Adipocyte (in vitro differentiated cells): Measurements from ENCODE around the gene CCDC136.

Experiments
- DNase-seq: peaks from one replicate; pipeline ENCODE4 v3.0.0-alpha.2; 2015; ENCODE audit warnings: low read depth
- H3K27me3 ChIP-seq: replicated peaks from 2 replicates; pipeline ENCODE4 v1.7.0; 2013; ENCODE audit warnings: mild to moderate bottlenecking, low read length, moderate library complexity; ENCODE audit not compliant: control insufficient read depth, insufficient read depth
- H3K36me3 ChIP-seq: 2 replicates; pipeline ENCODE4 v1.7.0; 2013; ENCODE audit warnings: low read length, mild to moderate bottlenecking, moderate library complexity; ENCODE audit not compliant: control insufficient read depth, insufficient read depth, severe bottlenecking
- H3K4me1 ChIP-seq: 2 replicates; pipeline ENCODE4 v1.7.0; 2013; ENCODE audit warnings: mild to moderate bottlenecking, low read length, moderate library complexity; ENCODE audit not compliant: control insufficient read depth, insufficient read depth
- H3K4me3 ChIP-seq: 2 replicates; pipeline ENCODE4 v1.7.0; 2013; ENCODE audit warnings: mild to moderate bottlenecking, low read length, moderate library complexity
- H3K9ac ChIP-seq: 2 replicates; pipeline ENCODE4 v1.7.0; 2013; ENCODE audit warnings: mild to moderate bottlenecking, low read length, moderate library complexity
- H3K9me3 ChIP-seq: 2 replicates; pipeline ENCODE4 v1.7.0; 2013; ENCODE audit warnings: mild to moderate bottlenecking, low read length, moderate library complexity; ENCODE audit not compliant: control insufficient read depth

The CCDC136 gene

GRCh38 chr7:128791121-128791971 lies at the start of gene CCDC136:
Gene CCDC136 (plus strand): TSS chr7:128791968. CDS start chr7:128792412, 444 bp downstream.
- Histone ChIP-seq H3K36me3 (no peaks in the 10 kb centered on the region), H3K27me3 (no peaks in the 10 kb centered on the region), H3K4me3 (peak within 1 kb of the TSS; percentile 88), H3K4me1 (peaks cover 10% of the 10 kb centered on the region), H3K9me3 (no peaks in the 10 kb centered on the region), H3K9ac (peak within 1 kb of the TSS; percentile 86)
- DNase-seq: peak; percentile 88

GRCh38 chr7:128742206-128742605 lies 49.6 kb upstream of the CCDC136 start:
- H3K4me3 ChIP-seq: peak overlapping the region; percentile 99
- peaks cover 11% of the 10 kb centered on the region for H3K36me3 ChIP-seq
- H3K9me3 ChIP-seq: no peaks in the 10 kb centered on the region
- peak overlapping the region; percentile 99 for H3K9ac ChIP-seq
- no peaks in the 10 kb centered on the region for H3K27me3 ChIP-seq
- H3K4me1 ChIP-seq: peaks cover 58% of the 10 kb centered on the region
- peak; percentile 92 for DNase-seq

DNA sequence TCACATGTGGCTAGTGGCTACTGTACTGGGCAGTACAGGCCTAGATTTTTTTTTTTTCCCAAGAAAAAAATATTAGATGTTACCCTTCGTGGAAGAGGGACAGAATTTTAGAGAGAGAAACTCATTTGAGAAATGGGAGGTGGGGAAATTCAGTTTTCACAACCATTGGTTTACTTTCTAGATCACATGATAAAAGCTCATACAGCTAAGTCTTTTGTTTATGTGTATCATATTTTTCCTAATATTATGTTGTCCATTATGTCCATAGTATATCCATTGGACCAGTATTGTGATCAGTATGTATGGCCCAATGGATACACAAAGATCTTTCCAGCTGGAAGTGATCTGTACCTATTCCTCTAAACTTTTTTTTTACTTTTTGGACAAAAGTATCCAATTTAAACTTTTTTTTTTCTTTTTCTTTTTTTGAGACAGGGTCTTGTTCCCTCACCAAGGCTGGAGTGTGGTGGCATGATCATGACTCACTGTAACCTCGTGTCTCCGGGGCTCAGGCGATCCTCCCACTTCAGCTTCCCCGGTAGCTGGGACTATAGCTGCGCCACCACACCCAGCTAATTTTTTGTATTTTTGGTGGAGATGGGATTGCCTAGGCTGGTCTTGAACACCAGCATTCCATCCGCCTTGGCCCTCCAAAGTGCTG lies 48.5 kb upstream of the CCDC136 start:
- DNase-seq: peak; percentile 19
- Histone ChIP-seq H3K36me3 (peaks cover 21% of the 10 kb centered on the region), H3K4me1 (peaks cover 58% of the 10 kb centered on the region)

GRCh38 chr7:128744366-128744905 lies 47.3 kb upstream of the CCDC136 start:
- Histone ChIP-seq H3K27me3 (no peaks in the 10 kb centered on the region), H3K4me3 (no peak overlapping the region), H3K9me3 (no peaks in the 10 kb centered on the region), H3K4me1 (peaks cover 61% of the 10 kb centered on the region), H3K36me3 (peaks cover 33% of the 10 kb centered on the region), H3K9ac (no peak overlapping the region)
- DNase-seq: no peak

More for the DNA sequence above, 48.5 kb upstream of the CCDC136 start:
- H3K9me3 ChIP-seq: no peaks in the 10 kb centered on the region
- H3K9ac ChIP-seq: peak overlapping the region; percentile 16
- peak overlapping the region; percentile 99 for H3K4me3 ChIP-seq
- no peaks in the 10 kb centered on the region for H3K27me3 ChIP-seq

GRCh38 chr7:128745706-128746105 lies 46.1 kb upstream of the CCDC136 start:
- Histone ChIP-seq H3K9ac (no peak overlapping the region), H3K36me3 (peaks cover 45% of the 10 kb centered on the region), H3K9me3 (no peaks in the 10 kb centered on the region), H3K27me3 (no peaks in the 10 kb centered on the region), H3K4me3 (no peak overlapping the region), H3K4me1 (peaks cover 58% of the 10 kb centered on the region)
- DNase-seq: no peak

DNA sequence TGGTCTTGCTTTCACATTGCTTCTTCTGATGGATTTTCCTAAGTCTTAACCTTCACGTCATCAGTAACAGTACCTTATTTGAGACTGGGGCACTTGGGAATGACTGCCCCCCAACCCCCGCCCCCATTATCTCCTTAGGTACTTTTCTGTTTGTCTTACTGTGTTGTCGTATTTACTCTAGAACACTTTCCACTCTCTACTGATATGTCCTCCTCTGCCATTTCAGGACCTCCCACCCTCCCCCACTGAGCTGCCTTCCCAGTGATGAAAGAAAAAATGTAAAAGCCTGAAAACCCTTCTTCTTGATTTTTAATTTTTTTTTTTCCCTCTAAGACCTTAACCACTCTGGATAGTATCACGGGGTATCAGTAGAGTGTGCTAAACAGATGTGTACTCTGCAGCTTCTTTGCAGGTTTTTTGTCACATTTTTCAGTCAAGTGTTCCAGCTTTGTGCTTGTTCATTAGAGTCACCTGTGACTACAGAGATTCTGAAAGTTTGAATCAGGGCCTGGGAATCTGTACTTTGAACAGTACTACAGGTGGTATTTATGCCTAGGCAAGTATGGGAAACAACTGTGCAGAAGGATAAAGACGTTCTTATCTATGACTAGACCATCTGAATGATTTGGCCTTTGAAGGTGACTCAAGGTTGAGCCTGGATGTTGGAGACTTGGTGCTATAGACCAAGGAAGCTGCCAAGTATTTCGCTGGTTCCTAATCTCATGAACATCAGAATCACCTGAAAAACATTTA lies 44.3 kb upstream of the CCDC136 start:
- DNase-seq: no peak
- H3K4me1 ChIP-seq: peaks cover 42% of the 10 kb centered on the region
- no peak overlapping the region for H3K4me3 ChIP-seq
- no peaks in the 10 kb centered on the region for H3K9me3 ChIP-seq
- H3K27me3 ChIP-seq: no peaks in the 10 kb centered on the region
- H3K9ac ChIP-seq: no peak overlapping the region
- peaks cover 62% of the 10 kb centered on the region for H3K36me3 ChIP-seq

GRCh38 chr7:128752251-128752650 lies 39.5 kb upstream of the CCDC136 start:
- H3K9me3 ChIP-seq: no peaks in the 10 kb centered on the region
- H3K4me3 ChIP-seq: no peak overlapping the region
- no peak for DNase-seq
- H3K9ac ChIP-seq: no peak overlapping the region
- peaks cover 42% of the 10 kb centered on the region for H3K4me1 ChIP-seq
- H3K36me3 ChIP-seq: peaks cover 80% of the 10 kb centered on the region
- H3K27me3 ChIP-seq: no peaks in the 10 kb centered on the region

GRCh38 chr7:128755075-128755818 lies 36.5 kb upstream of the CCDC136 start:
- DNase-seq: no peak
- H3K9ac ChIP-seq: peak overlapping the region; percentile 44
- no peaks in the 10 kb centered on the region for H3K27me3 ChIP-seq
- peaks cover 30% of the 10 kb centered on the region for H3K4me1 ChIP-seq
- H3K9me3 ChIP-seq: no peaks in the 10 kb centered on the region
- peaks cover 80% of the 10 kb centered on the region for H3K36me3 ChIP-seq
- H3K4me3 ChIP-seq: peak overlapping the region; percentile 57

DNA sequence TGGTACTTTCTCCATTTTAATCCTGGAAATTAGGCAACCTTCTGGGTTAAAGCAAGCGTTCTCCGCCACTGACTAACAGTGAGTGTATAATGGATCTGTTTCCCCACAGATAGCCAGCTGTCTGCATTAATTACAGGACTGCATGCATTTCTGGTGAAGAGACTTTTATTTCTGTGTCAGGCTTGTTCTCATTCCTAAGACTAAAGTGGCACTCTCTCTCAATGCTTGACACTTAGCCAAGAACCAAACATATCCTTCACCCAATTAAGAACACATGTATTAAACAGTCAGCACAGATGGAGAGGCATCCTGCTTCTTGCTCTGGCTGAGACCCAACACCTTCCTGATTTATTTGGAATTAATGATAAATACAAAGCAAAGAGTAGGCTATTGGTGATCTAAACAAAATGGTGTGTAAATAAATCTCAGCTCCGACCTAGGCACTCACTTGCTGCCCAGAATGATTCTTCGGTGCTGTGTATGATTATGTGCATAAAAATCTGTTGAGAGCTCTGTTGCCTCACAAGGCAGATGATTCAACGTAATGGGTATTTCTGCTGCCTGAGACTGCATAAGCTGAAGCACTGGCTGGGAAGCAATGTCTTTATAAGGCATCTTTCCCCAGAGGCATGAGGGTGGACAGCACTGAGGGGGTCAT lies 35.8 kb upstream of the CCDC136 start:
- Histone ChIP-seq H3K9me3 (no peaks in the 10 kb centered on the region), H3K27me3 (no peaks in the 10 kb centered on the region), H3K4me1 (peaks cover 30% of the 10 kb centered on the region), H3K9ac (peak overlapping the region; percentile 76), H3K4me3 (peak overlapping the region; percentile 59), H3K36me3 (peaks cover 81% of the 10 kb centered on the region)
- DNase-seq: peak; percentile 95

DNA sequence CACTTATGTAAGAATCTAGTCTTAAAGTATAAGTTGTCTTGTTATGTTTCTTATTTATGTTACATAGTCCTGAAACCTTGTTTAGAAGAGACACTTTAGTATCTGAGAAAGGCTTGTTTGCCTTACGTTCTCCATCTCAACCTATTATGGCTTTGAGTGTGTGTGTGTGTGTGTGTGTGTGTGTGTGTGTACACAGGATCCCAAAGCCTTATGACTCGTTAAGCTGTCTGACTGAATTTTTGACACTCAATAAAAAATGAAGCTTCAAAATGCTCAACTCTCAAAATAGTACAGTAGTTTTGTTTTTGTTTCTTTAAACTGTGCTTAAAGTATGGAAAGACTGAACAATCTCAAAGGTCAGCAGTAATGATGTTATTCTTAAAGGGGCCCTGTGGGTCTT lies 34.6 kb upstream of the CCDC136 start:
- Histone ChIP-seq H3K27me3 (no peaks in the 10 kb centered on the region), H3K4me1 (peaks cover 30% of the 10 kb centered on the region), H3K9me3 (no peaks in the 10 kb centered on the region), H3K9ac (peak overlapping the region; percentile 76), H3K36me3 (peaks cover 81% of the 10 kb centered on the region), H3K4me3 (no peak overlapping the region)
- DNase-seq: no peak
